HG03442 (cell line): ENCODE results near the gene MEGF11.

Experiments used
- ATAC-seq: cut with Tn5 transposase; IDR thresholded peaks from one replicate; pipeline ENCODE4 v1.9.1; 2021; ENCODE audit warnings: mild to moderate bottlenecking, moderate library complexity; ENCODE audit not compliant: unreplicated experiment

MEGF11 gene

DNA sequence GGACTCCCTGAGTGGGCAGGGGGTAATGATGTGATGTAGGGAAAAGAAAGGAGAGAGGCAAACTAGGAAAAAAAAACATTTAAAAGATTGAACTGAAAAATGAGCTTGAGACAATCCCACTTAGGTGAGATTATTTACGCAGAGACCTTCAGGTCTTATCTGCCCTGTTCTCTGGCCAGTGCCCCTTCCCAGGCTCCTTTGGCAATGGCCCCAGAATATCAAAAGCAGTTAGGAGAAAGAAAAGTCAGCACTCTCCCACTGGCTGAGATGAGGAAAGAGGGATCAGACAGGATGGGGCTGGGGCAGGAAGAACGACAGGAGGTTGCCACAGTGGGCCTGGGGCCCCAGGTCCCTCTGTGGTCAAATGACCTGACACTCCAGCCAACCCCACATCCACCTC, 105.4 kb downstream of the MEGF11 start:
- ATAC-seq = no peak

DNA sequence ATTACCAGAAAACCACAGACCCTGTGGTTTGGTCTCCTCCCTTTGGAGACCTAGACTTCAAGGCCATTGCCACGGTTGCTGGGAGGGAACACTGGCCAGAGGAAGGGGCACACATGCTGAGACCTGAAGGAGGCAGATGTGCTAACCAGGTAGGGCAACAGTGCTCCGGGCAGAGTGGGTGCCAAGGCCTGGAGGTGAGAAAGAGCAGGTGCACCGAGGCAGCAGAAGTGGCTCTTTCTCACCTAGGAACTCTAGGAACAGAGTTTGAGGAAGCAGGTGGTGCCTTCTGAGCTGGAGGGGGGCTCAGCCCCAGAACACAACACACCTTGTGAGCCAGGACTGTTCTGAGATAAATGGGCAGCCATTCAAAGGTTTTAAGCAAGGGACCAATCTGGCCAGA, 106.1 kb downstream of the MEGF11 start:
- ATAC-seq = no peak

DNA sequence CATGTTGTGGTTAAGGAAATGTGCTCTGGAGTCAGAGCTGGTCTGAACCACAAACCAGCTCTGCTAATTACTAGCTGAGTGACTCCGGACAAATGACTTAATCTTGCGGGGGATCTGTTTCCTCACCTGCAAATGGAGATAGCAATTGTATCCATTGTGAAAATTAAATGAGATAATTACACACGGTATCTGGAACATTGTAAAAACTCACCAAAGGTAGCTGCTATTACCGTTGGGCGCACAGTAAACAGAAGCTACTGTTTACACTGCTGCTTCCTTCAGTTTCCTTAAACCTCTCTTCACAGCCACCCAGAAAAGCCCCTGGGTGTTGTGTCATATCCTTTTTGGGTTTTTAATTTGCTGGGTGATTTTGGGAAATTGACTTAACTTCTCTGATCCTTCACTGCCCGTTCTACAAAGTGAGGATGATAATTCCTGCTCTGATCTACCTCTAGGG, 107.8 kb downstream of the MEGF11 start:
- no peak for ATAC-seq

DNA sequence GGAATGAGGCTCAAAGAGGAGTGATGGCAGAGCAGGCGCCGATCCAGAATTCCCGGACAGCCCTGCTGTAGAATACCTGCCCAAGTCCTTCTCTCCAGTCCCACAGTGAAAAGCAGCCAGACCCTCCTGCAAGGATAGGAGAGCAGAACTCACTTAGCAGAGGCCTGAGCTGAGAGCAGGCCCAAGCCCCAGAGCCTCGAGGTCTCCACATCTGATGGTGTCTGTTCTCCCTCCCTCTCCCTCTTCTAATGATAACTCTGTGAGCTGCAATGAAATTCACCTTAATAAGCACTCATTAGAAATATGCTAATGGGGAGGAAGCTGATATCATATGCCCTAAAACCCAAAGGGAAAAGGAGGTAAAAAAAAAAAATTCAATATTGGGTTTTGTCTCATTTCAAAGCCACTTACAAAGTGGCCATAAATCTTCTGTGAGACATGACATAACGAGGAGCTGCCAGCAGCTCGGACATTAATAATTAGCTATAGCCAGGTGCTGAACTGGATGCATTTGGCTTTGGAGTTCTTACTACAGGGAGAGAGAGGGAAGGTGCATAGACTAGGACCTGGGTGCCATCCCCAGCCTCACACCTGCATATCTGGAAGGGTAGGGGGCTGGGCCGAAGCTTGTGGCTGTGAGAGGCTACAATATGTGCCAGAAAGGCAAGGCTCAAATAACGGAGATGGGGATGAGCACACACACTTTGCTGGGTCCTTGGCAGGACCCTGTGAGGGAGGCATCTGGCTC, 108.4 kb downstream of the MEGF11 start:
- ATAC-seq = no peak

DNA sequence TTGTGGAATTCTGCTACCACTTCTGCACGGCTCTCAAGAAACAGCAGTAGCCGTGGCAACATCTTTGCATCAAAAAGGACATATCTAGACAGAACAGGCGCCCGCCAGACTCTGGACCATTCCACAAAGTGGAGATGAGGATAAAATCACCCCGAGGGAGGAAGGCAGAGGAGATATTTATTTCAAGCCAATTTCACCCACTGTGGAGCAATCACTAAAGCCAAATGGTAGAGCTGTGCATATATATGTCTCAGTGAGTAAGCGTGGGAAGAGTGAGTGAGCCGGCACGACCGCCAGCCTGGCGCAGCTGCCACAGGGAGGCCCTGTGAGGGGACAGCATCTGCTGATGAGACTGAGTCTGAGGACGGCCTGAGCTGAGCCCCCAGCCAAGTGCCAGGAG, 111.3 kb downstream of the MEGF11 start:
- ATAC-seq = no peak

DNA sequence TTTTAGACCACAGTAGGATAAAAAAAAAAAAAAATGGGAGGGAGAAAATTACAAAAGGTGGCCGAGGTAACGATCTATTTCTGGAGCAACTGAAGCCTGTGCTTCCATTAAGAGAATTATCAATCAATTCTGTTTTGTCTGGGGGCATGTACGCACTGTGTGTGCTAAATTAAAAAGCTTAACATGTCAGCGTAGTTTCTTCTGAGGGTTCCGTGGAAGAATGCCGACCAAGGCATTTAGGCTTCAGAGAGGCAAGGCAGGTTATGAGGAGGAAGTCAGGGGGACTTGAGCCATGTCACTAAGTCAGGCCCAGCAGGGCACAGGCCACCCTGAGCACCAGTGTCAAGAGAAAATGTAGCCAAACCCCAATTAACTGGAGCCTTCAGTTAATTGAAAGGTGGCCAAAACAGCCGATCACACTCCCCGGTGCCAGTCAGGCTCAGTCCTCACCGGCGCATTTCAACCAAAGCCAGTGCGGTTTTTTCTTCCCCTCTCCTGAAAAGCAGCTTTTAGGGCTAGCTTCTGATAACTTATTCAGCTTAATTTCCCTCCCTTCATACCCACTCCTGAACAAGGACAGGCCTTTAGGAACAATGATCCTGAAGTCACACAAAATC, 113.9 kb downstream of the MEGF11 start:
- ATAC-seq = no peak

DNA sequence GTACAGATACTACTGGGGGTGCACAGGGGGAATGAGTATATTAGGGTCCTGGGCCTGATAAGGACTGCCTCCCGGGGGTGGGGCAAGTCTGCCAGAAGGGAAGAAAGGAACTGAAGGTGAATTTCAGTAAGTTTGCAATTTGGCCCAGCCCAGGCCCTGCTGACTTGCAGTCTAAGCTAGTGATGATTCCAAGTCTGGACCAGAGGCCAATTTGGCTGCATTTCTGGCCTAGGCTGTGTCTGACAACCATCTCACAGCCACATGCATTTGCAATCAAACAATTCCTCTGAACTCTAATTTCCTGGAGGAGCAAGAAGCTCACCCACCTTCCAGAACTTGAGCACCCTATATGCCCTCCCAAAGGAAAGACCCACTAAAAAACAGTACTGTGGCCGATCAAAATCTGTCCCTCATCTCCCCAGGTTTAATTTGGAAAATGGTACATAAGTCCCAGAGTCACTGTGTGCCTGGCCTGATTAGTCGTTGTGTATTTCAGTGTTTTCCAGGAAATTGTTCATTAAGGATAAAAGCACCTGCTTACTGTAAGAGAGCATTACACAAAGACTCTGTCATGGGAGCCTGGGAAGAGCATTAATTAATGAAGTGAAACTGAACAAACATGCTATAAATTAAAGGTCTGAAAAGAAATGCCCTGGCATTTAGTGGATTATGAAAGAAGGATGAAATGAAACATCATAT, 114.5 kb downstream of the MEGF11 start:
- no peak for ATAC-seq

DNA sequence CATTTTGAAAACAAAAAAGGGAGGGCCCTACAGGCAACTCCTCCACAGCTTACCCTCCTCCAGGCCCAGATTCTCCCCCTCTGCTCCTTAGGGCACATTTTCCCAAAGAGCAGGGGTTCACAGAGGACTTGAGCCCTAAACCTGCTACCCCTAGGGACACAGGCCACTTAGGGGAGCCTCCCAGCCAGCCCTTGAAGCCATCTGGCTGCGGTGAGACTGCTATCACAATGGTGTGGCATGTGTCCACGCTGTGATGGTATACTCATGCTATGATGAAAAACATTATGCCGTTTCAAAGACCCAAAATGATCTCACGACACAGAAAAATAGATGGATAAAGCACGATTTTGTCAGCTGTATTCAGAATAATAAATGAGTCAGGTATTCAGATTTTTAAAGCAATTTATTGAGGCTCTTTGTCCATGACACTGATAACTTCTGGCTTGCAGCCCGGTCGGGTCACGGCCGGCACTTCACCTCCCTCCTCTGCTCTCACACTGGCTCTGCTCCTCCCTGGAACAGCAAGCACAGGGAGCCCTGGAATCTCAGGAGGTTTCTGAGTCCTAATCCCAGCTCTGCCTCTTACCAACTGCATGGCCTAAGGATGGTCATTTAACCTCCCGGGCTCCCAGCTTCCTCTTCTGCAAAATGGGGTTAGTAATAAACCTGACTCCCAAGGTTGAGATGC, 115.3 kb downstream of the MEGF11 start:
- ATAC-seq = no peak

DNA sequence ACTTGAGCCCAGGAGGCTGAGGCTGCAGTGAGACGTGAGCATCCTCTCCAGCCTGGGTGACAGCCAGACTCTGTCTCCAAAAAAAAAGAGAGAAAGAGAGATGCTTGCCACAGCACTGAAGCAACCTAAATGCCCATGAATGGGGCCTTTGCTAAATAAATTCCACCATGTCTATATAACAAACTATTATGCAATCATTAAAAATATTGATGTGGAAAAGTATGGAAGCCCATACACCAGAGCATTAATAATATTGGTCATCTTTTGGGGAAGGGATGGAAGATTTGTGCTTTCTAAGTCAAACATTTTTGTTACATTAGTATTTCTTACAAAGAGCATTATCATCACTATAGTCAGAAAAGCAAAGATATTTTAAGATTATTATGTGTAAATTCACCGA, 116.6 kb downstream of the MEGF11 start:
- ATAC-seq = no peak

DNA sequence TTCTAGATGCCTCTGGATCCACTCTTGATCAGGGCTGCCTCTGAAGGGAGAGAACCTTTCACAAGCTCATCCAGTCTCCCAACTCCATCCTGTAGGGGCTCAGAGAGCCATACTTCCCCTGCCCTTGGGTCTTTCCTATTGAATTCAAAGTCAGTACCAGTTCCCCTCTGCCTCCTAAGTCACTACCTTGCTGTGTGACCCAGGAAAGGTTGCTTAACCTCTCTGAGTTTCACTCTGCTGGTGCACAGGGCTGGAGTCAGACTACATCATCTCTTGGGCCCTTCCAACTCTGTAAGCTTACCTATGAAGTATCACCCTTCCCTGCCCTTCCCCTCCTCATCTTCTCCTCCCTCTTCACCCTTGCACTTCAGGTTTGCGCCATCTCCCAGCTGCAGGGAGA, 117.9 kb downstream of the MEGF11 start:
- no peak for ATAC-seq

DNA sequence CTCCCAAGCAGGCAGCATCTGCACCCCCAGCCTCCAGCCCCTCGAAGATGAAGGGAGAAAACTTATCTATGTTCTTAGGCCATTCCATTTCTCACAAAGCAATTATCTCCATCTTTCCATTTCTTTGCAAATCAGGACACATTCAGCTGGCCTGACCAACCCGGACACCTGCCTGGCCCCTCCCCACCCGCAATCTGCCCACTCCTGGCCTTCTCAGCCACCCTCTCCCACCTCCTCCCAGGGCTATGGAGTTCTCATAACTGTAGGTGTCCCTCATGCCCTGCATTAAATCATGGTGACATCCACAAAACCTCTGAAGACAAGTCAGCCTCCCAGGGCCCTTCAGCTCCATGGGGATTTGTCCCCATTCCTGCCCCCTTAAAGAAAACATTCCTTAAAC, 119.3 kb downstream of the MEGF11 start:
- no peak for ATAC-seq

DNA sequence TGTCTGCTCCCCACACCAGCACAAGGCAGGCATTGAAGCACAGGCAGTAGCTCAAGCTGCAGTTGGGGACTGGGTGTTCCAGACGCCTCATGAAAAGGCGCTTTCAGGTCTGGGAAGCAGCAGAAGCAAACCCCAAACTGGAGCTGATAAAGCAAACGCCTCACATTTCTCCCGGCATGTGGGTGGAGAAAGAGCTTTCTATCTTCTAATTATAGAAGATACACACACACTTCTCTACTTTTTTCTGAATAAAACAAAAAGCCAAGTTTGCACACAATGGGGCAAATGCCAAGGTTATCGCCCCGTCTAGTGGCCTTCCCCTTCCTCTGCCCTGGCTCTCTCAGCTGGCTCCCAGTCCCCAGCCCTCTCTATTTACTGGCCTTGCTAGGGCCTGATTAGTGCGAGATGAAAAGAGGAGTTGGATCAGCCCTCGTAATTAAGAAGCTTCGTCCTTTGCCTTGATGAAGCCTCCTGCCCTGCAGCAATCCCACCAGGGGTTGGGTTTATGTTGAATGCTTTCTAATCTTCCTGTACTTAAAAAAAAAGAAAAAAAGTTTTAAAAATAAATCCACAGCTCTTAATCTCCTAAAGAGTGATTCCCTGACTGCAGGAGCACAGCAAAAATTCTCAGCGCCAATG, 120.2 kb downstream of the MEGF11 start:
- no peak for ATAC-seq

DNA sequence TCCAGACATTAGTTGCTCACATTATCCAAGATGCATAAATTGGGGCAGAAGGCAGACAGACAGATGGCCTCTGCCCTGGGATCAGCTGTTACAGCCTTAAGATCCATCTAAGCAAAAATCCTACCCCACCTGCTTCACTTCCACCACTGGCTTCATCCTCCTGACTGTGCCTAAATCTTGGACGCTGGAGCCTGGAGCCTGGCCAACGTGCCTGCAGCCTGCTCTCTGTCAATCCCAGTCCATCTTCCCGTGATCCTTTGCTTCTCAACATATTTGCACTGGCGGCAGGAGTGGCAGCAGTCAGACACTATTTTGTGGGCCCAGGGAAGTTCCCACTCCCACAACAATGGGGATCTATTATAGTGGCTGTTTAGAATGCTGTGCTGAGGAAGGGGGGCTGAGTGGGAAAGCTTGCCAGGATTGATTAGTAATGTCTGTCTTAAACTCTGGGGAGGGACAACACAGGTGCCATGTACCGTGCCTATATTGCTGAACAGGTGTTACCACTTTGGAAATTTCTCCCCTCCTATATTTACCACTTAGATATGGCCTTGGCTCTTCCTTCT, 121.2 kb downstream of the MEGF11 start:
- no peak for ATAC-seq

DNA sequence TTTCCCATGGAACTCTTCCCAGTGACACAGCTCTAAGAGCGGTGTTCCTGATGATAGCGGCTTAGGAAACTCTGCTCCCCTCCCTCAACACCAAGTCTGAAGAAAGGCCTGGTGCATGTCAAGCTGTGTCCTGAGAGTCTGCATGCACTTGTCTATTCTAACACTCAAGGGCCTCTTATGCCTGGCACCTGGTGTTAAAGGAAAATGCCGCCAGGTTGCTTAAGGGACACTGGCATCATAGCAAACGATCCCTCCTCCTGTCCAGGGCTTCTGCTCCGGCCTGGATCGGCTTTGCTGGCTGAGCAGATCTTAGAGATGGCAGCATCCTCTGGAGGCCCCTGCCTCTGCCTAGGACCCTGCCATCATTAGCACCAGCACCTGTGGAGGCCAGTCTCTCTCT, 121.7 kb downstream of the MEGF11 start:
- no peak for ATAC-seq

DNA sequence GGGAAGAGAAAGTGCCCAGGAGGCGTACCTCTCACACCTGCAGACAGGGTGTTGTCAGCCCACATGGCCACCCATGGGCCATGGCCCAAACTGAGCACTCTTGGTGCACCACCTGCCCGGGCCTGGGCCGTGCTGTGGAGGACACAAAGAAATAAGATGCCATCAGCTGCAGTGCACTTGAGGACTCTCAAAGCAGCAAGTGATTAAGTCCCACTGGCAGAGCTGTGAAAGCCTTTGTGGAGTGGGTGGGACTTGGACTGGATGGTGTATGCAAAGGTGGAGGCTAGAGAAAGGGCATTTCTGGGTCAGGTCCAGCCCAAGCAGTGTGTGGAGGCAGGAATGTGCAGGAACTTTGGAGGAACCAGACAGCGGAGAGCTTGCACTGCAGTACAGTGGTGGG, 122.3 kb downstream of the MEGF11 start:
- ATAC-seq = no peak

DNA sequence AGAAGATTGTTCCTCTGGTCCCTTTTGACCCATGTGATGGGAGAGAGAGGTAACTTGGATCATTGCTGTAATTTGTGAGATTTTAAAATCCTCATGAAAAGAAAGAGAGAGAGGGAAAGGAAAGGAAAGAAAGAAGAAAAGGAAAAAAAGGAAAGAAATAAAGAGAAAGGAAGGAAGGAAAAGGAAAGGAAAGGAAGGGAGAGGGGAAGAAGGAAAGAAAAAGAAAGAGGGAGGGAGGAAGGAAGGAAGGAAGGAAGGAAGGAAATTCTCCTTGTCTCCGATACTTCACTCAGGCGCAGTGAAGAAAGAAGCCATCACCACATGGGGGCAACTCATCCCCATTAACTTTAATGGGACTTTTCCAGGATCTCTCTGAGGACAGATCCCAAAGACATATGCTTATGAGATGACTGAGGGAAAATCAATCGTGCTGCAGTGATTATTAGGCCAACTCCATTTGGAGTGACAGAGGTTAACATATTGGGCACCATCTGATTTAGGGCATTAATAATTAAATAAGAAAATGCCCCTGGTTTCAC, 123.0 kb downstream of the MEGF11 start:
- no peak for ATAC-seq

DNA sequence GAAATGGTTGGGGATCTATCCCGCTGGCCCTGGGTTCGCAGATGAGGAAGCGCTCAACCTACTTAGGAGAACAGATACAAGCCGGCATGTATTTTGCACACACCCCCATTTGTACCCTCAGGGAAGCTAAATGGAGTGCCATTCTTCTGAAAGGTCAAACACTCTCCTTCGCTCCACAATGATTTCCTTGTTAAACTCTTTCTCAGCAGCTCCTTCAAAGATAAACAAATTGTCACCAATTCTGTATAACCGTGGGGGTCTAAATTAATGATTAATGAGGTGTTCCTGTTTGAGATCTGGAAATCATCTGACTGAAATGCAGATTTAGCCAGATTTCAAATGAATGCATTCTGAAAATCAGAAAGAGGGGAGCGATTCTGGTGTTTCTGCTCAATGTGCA, 124.0 kb downstream of the MEGF11 start:
- ATAC-seq = no peak

DNA sequence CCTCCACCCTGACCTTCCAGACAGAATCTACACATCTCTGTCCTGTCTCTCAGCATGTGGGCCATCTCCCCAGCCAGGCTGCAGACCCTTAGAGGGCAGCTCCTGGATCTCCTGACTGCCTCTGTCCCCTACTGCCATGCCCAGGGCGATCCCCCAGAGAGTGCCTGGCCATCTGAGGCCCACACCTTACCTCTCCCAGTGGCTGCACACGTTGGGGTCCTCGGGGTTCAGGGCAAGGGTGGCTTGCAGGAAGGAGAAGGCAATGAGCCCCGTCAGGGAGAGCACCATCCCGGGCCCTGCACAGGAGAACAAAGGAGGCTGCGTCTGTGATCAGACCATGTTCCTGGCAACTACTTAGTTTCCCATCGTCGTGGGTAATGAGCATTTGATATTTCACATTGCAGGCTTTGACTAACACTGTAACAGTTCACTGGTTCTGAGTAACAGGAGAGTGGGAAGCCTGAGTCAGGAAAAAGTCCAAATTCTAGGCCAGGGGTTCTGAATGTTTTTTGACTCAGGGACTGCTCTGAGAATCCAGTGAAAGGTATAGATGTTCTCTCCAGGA, 125.4 kb downstream of the MEGF11 start:
- no peak for ATAC-seq

DNA sequence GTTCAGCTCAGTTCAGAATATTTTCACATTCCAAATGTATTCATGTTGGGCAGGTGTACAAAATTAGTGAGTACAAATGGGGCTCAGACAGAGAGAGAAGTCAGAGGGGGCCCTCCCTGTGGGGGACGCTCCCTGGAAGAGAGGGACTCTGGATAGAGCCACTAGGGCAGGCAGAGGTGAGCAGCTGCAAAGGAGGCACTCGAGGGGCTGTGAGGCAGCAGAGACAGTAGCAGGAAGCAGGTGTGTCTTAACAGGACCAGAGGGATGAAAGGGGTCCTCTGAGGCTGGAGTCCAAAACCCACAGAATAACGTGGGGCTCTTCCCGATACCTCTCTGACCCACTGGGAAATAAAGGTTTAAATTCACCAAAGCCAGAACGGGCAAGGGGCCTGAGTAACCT, 127.1 kb downstream of the MEGF11 start:
- ATAC-seq = no peak

DNA sequence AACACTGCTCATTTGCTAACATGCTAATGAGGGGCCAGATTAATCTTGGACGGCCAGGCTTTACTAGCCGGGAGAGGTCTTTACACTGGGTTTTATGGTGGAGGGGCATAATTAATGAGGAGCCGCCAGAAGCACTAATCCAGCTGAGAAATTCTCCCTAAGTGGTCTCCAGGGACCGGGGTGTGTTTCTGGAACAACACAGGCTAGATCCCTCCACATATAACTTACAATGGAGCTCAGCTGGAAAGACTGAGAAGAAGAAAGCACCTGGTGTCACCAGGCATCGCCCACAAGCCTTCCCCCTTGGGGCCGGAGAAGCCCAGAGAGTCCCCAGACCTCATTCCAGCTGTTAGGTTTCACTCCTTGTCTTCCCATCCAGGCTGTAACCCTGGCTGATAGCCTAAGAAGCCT, 127.5 kb downstream of the MEGF11 start:
- no peak for ATAC-seq
